ENCODE data around the gene GALNT17. TPM values are rescaled to one million over a fixed set of nuclear protein-coding genes. Genes with fewer than 3 reads are reported as not detected.

Gene GALNT17
- total RNA-seq, 1 donor from 2014 or later: 2.7 TPM

- TF ChIP-seq CTCF (IDR thresholded peaks at IDR 0.05; ENCODE audit: unreplicated experiment): no peak
- Mint-ChIP-seq H3K27ac (no peak overlapping the region), H3K36me3 (no peaks in the 10 kb centered on the region)
Observed at GRCh38 chr7:71595176-71595575, 463.2 kb downstream of the GALNT17 start.

DNA sequence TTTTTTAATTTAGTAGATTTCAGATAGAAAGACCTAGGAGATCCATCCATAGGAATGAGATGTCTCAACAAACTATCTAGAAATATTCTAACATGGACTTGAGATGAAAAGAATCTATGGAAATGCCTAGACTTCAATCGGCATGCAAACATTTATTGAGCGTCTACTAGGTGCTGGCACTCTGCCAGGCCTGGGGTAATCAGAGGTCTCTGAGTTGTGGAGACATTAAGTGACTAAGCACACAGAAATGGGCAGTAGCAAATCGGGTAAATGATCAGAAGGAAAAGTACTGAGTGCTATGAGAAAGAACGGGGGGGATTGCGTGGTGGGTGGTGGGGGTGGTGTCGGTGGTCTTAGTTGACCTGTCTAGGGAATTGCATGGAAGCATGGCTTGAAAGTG, 466.6 kb downstream of the GALNT17 start:
- no peak for DNase-seq (ENCODE audit: low spot score in 2 of 2, unreplicated experiment in 2 of 2)
- Mint-ChIP-seq H3K27ac (no peak overlapping the region), H3K27me3 (ENCODE audit: low read depth) (no peaks in the 10 kb centered on the region), H3K36me3 (no peaks in the 10 kb centered on the region), H3K4me3 (no peak overlapping the region), H3K4me1 (no peaks in the 10 kb centered on the region), H3K9me3 (peaks cover 9% of the 10 kb centered on the region)
- no peak for TF ChIP-seq CTCF (IDR thresholded peaks at IDR 0.05; ENCODE audit: unreplicated experiment)

More at GRCh38 chr7:71595176-71595575, 463.2 kb downstream of the GALNT17 start:
- Mint-ChIP-seq H3K9me3 (peaks cover 5% of the 10 kb centered on the region), H3K27me3 (ENCODE audit: low read depth) (no peaks in the 10 kb centered on the region), H3K4me1 (no peaks in the 10 kb centered on the region), H3K4me3 (no peak overlapping the region)
- no peak for DNase-seq (ENCODE audit: low spot score in 2 of 2, unreplicated experiment in 2 of 2)

DNA sequence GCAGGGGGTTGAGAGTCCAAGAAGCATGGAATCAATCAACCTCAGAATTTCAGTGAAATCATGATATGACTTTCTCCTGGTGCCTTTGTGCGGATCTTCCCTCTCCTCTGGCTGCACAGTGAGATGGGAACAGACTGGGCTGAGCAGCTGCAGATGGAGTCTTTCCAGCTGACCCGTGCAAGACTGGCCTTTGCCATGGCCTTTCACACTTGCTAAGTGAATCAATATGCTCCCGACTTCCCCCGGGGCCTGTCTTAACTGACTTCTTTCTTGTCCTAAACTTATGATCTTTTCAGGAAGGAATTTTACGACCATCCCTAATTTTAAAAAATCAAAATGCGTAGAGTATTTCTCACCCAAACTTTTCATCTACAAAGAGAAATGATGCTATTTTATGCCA, 469.9 kb downstream of the GALNT17 start:
- Mint-ChIP-seq H3K4me1 (no peaks in the 10 kb centered on the region), H3K27me3 (ENCODE audit: low read depth) (no peaks in the 10 kb centered on the region), H3K36me3 (no peaks in the 10 kb centered on the region), H3K27ac (no peak overlapping the region), H3K9me3 (peaks cover 9% of the 10 kb centered on the region), H3K4me3 (no peak overlapping the region)
- DNase-seq (ENCODE audit: low spot score in 2 of 2, unreplicated experiment in 2 of 2): no peak
- no peak for TF ChIP-seq CTCF (IDR thresholded peaks at IDR 0.05; ENCODE audit: unreplicated experiment)

DNA sequence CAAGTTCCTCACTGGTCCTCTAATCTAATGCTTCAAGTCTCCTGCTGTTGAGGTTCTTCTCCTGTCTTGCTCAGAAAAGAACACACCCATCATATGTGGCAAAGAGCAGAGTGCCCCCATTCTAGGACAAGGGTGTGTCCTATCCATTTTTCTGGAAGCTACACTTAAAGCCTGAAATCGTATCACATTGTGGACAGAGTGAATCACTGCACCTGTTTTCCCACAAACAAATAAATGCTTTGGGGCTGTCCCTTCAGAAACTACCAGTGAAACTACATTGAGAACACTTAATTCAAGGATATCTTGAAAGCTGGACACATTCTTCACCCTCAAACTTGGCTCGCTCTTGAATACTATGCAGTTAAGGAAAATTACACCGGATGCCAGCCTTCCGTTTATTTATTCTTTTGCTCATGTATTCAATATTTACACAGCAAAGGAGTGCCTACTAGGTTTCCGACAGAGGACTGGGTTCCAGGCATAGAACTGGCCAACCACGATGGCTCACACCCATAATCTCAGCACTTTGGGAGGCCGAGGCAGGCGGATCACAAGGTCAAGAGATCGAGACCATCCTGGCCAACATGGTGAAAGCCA, 473.0 kb downstream of the GALNT17 start:
- Mint-ChIP-seq H3K27ac (no peak overlapping the region), H3K9me3 (peaks cover 20% of the 10 kb centered on the region), H3K4me3 (no peak overlapping the region)

GRCh38 chr7:71611986-71612385, 480.0 kb downstream of the GALNT17 start:
- H3K9me3 Mint-ChIP-seq: peaks cover 15% of the 10 kb centered on the region
- H3K4me3 Mint-ChIP-seq: no peak overlapping the region
- no peaks in the 10 kb centered on the region for H3K36me3 Mint-ChIP-seq
- no peak overlapping the region for H3K27ac Mint-ChIP-seq
- peaks cover 9% of the 10 kb centered on the region for H3K4me1 Mint-ChIP-seq
- H3K27me3 Mint-ChIP-seq (ENCODE audit: low read depth): no peaks in the 10 kb centered on the region
- no peak for TF ChIP-seq CTCF (IDR thresholded peaks at IDR 0.05; ENCODE audit: unreplicated experiment)
- DNase-seq (ENCODE audit: low spot score in 2 of 2, unreplicated experiment in 2 of 2): no peak

More for the DNA sequence above, 473.0 kb downstream of the GALNT17 start:
- H3K27me3 Mint-ChIP-seq (ENCODE audit: low read depth): no peaks in the 10 kb centered on the region
- no peak for DNase-seq (ENCODE audit: low spot score in 2 of 2, unreplicated experiment in 2 of 2)
- no peak for TF ChIP-seq CTCF (IDR thresholded peaks at IDR 0.05; ENCODE audit: unreplicated experiment)
- H3K36me3 Mint-ChIP-seq: no peaks in the 10 kb centered on the region
- H3K4me1 Mint-ChIP-seq: no peaks in the 10 kb centered on the region

- no peak for DNase-seq (ENCODE audit: low spot score in 2 of 2, unreplicated experiment in 2 of 2)
Observed at GRCh38 chr7:71612911-71613310, 481.0 kb downstream of the GALNT17 start.

More at GRCh38 chr7:71612911-71613310, 481.0 kb downstream of the GALNT17 start:
- no peak for TF ChIP-seq CTCF (IDR thresholded peaks at IDR 0.05; ENCODE audit: unreplicated experiment)
- Mint-ChIP-seq H3K27me3 (ENCODE audit: low read depth) (no peaks in the 10 kb centered on the region), H3K9me3 (peaks cover 6% of the 10 kb centered on the region), H3K27ac (no peak overlapping the region), H3K36me3 (no peaks in the 10 kb centered on the region), H3K4me1 (peaks cover 9% of the 10 kb centered on the region), H3K4me3 (no peak overlapping the region)
